Cardiac muscle cell (in vitro differentiated cells and primary cell): ENCODE data around the gene CACNB4. TPM values are rescaled to one million over a fixed set of nuclear protein-coding genes. Genes with fewer than 3 reads are reported as not detected.

Experiments
- DNase-seq, 2 donors: peaks; one replicate each; pipeline versions ENCODE4 v3.0.0 to v3.0.0-alpha.2; 2010 to 2017; ENCODE audit warnings: low read depth in 1 of 2, low spot score in 1 of 2
- H3K27ac ChIP-seq: fragments of 200-600 bp; sonication (generic); 2 replicates; pipeline ENCODE4 v1.5.1; 2016
- H3K27me3 ChIP-seq: fragments of 200-600 bp; sonication (generic); 2 replicates; pipeline ENCODE4 v1.6.0; 2016; ENCODE audit warnings: control low read depth
- H3K36me3 ChIP-seq: fragments of 200-600 bp; sonication (generic); 2 replicates; pipeline ENCODE4 v1.5.1; 2016; ENCODE audit warnings: control low read depth
- H3K4me1 ChIP-seq: fragments of 200-600 bp; sonication (generic); 2 replicates; pipeline ENCODE4 v1.8.1; 2017; ENCODE audit warnings: low read depth, mild to moderate bottlenecking, mixed run types
- H3K4me3 ChIP-seq: fragments of 200-600 bp; sonication (generic); 2 replicates; pipeline ENCODE4 v1.5.1; 2016; ENCODE audit warnings: mild to moderate bottlenecking
- H3K9me3 ChIP-seq: fragments of 200-600 bp; sonication (generic); 2 replicates; pipeline ENCODE4 v1.5.1; 2017; ENCODE audit warnings: low read depth, mild to moderate bottlenecking, control low read depth
- polyA plus RNA-seq: library from polyadenylated mRNA; unstranded; fragments of >200 nt; fragmentation: Nextera tagmentation; extraction: Ambion mirVana; gene quantifications from 2 replicates; pipeline ENCODE4 v1.2.1, GENCODE V29; 2016
- total RNA-seq: library from RNA; depleted of rRNA; stranded (reverse); fragments of >200 nt; gene quantifications from 2 replicates; pipeline ENCODE4 v1.2.3, GENCODE V29; 2016
- TF ChIP-seq, protein P1 (sequence below): IDR thresholded peaks from 2 replicates; pipeline ENCODE4 v1.5.1; 2012; ENCODE audit warnings: low read depth, mild to moderate bottlenecking, low read length

CACNB4 gene
- total and polyA plus RNA-seq, 2 experiments from 2014 or later: 0.09 to 0.18 TPM

DNA sequence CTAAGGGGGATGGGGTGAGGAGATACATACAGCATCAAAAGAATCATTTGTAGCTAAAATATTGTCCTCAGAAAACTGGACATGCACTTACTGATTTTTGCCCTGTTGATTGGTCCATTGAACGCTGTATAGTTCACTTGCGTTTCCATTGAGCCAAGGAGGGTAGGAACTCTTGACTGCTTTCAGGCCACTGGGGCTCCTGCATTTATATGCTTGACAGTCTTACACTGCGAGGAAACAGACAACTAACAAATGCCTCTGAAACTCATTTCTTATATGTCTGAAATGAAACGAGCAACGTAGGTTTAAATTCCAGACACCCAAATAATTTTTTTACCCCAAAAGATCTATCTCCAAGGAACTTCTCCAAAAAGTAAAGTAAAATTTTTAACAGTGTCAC, 312.8 kb downstream of the CACNB4 start:
- Histone ChIP-seq H3K4me1 (no peaks in the 10 kb centered on the region), H3K4me3 (no peak overlapping the region), H3K27ac (no peak overlapping the region), H3K36me3 (peaks cover 4% of the 10 kb centered on the region), H3K9me3 (no peaks in the 10 kb centered on the region), H3K27me3 (no peaks in the 10 kb centered on the region)
- DNase-seq: no peak
- TF ChIP-seq, protein P1, sequence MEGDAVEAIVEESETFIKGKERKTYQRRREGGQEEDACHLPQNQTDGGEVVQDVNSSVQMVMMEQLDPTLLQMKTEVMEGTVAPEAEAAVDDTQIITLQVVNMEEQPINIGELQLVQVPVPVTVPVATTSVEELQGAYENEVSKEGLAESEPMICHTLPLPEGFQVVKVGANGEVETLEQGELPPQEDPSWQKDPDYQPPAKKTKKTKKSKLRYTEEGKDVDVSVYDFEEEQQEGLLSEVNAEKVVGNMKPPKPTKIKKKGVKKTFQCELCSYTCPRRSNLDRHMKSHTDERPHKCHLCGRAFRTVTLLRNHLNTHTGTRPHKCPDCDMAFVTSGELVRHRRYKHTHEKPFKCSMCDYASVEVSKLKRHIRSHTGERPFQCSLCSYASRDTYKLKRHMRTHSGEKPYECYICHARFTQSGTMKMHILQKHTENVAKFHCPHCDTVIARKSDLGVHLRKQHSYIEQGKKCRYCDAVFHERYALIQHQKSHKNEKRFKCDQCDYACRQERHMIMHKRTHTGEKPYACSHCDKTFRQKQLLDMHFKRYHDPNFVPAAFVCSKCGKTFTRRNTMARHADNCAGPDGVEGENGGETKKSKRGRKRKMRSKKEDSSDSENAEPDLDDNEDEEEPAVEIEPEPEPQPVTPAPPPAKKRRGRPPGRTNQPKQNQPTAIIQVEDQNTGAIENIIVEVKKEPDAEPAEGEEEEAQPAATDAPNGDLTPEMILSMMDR: no peak

DNA sequence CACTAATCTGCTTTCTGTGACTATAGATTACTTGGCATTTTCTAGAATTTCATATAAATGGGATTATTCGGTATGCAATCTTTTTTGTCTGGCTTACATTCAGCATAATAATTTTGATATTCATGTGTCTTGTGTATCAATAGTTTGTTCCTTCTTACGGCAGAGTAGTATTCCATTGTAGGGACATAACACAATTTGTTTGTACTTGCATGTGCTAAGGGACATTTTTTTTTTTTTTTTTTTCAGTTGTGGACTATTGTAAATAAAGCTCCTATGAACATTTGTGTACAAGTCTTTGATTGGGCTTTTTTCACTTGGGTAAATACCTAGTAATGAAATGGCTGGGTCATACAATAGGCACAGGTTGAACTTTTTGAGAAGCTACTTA, 315.7 kb downstream of the CACNB4 start:
- H3K4me1 ChIP-seq: no peaks in the 10 kb centered on the region
- no peak overlapping the region for H3K27ac ChIP-seq
- no peak overlapping the region for H3K4me3 ChIP-seq
- no peak for DNase-seq
- no peaks in the 10 kb centered on the region for H3K27me3 ChIP-seq
- TF ChIP-seq, protein P1: no peak
- peaks cover 4% of the 10 kb centered on the region for H3K36me3 ChIP-seq
- H3K9me3 ChIP-seq: no peaks in the 10 kb centered on the region

Other genes with a start within 250 kb of the CACNB4 start
- 11.6 and 21.0 TPM in 2 replicates for gene STAM2, start 76.7 kb upstream of the CACNB4 start, total RNA-seq
- 4.5 and 8.3 TPM in 2 replicates for gene STAM2, start 76.7 kb upstream of the CACNB4 start, polyA plus RNA-seq
- gene FMNL2, start 236.1 kb upstream of the CACNB4 start, total RNA-seq: 8.6 and 11.7 TPM in 2 replicates
- gene FMNL2, start 236.1 kb upstream of the CACNB4 start, polyA plus RNA-seq: 5.1 and 6.6 TPM in 2 replicates